ENCODE data around the gene APEH.

Gene APEH

DNA sequence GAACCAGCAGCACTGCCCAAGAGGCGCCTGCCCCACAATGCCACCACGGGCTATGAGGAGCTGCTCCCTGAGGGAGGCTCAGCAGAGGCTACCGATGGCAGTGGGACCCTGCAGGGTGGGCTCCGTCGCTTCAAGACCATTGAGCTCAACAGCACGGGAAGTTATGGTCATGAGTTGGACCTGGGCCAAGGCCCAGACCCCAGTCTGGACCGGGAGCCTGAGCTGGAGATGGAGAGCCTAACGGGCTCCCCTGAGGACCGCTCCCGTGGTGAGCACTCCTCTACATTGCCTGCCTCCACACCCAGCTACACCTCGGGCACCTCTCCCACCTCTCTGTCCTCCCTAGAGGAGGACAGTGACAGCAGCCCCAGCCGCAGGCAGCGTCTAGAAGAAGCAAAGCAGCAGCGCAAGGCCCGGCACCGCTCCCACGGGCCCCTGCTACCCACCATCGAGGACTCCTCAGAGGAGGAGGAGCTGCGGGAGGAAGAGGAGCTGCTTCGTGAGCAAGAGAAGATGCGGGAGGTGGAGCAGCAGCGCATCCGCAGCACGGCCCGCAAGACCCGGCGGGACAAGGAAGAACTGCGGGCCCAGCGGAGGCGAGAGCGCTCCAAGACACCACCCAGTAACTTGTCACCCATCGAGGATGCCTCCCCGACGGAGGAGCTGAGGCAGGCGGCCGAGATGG, 21.8 kb upstream of the APEH start:
- no peak for DNase-seq

DNA sequence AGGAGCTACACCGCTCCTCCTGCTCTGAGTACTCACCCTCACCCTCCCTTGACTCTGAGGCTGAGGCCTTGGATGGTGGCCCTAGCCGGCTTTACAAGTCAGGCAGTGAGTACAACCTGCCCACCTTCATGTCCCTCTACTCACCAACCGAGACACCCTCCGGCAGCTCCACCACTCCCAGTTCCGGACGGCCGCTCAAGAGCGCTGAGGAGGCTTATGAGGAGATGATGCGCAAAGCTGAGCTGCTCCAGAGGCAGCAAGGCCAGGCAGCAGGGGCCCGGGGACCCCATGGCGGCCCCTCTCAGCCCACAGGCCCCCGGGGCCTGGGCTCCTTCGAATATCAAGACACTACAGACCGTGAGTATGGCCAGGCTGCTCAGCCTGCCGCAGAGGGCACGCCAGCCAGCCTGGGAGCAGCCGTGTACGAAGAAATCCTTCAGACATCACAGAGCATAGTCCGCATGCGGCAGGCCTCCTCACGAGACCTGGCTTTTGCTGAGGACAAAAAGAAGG, 21.2 kb upstream of the APEH start:
- DNase-seq = no peak

DNA sequence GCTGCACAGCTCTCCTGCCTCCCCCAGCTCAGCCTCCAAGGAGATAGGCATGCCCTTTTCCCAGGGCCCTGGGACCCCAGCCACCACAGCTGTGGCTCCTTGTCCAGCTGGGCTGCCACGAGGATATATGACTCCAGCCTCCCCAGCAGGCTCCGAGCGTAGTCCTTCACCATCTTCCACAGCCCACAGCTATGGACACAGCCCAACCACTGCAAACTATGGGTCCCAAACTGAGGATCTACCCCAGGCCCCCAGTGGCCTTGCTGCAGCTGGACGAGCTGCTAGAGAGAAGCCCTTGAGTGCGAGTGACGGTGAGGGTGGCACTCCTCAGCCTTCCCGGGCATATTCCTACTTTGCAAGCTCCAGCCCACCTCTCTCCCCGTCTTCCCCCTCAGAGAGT, 20.5 kb upstream of the APEH start:
- no peak for DNase-seq

DNA sequence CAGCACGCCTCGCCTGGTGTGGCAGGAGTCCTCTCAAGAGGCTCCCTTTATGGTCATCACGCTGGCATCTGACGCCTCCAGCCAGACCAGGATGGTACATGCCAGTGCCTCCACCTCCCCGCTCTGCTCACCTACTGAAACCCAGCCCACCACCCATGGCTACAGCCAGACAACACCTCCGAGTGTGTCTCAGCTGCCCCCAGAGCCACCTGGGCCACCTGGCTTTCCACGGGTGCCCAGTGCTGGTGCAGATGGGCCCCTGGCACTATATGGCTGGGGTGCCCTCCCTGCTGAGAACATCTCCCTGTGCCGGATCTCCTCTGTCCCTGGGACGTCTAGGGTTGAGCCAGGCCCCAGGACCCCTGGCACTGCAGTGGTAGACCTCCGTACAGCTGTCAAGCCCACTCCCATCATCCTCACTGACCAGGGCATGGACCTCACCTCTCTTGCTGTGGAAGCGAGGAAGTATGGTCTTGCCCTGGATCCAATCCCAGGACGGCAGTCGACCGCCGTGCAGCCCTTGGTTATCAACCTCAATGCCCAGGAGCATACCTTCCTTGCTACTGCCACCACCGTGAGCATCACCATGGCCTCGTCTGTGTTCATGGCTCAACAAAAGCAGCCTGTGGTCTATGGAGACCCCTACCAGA, 19.9 kb upstream of the APEH start:
- DNase-seq = no peak

DNA sequence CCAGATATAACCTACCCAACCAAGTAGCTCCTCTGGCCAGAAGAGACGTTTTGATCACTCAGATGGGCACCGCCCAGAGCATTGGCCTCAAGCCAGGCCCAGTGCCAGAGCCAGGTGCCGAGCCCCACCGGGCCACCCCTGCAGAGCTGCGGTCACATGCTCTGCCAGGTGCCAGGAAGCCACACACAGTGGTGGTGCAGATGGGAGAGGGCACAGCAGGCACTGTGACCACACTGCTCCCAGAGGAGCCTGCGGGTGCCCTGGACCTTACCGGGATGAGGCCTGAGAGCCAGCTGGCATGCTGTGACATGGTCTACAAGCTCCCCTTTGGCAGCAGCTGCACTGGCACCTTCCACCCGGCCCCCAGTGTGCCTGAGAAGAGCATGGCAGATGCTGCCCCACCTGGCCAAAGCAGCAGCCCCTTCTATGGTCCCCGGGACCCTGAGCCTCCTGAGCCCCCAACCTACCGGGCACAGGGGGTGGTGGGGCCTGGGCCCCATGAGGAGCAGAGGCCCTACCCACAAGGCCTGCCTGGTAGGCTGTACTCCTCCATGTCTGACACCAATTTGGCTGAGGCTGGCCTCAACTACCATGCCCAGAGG, 19.1 kb upstream of the APEH start:
- DNase-seq = no peak

DNA sequence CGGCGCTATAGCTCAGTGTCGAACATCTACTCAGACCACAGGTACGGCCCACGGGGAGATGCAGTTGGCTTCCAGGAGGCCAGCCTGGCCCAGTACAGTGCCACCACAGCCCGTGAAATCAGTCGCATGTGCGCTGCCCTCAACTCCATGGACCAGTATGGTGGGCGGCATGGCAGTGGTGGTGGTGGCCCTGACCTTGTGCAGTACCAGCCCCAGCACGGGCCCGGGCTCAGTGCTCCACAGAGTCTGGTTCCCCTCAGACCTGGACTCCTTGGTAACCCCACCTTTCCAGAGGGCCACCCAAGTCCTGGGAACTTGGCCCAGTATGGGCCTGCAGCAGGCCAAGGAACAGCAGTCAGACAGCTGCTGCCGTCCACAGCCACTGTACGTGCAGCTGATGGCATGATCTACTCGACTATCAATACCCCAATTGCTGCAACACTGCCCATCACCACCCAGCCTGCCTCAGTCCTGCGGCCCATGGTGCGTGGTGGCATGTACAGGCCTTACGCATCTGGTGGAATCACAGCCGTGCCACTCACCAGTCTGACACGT, 18.3 kb upstream of the APEH start:
- no peak for DNase-seq

DNA sequence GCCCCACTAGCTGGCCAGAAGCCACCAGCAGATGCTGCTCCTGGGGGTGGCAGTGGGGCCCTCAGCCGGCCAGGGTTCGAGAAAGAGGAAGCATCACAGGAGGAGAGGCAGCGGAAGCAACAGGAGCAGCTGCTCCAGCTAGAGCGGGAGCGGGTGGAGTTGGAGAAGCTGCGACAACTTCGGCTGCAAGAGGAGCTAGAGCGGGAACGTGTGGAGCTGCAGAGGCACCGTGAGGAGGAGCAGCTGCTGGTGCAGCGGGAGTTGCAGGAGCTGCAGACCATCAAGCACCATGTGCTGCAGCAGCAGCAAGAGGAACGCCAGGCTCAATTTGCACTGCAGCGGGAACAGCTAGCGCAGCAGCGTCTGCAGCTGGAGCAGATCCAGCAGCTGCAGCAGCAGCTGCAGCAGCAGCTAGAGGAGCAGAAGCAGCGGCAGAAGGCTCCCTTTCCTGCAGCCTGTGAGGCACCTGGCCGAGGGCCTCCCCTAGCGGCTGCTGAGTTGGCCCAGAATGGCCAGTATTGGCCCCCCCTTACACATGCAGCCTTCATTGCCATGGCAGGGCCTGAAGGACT, 17.5 kb upstream of the APEH start:
- no peak for DNase-seq

DNA sequence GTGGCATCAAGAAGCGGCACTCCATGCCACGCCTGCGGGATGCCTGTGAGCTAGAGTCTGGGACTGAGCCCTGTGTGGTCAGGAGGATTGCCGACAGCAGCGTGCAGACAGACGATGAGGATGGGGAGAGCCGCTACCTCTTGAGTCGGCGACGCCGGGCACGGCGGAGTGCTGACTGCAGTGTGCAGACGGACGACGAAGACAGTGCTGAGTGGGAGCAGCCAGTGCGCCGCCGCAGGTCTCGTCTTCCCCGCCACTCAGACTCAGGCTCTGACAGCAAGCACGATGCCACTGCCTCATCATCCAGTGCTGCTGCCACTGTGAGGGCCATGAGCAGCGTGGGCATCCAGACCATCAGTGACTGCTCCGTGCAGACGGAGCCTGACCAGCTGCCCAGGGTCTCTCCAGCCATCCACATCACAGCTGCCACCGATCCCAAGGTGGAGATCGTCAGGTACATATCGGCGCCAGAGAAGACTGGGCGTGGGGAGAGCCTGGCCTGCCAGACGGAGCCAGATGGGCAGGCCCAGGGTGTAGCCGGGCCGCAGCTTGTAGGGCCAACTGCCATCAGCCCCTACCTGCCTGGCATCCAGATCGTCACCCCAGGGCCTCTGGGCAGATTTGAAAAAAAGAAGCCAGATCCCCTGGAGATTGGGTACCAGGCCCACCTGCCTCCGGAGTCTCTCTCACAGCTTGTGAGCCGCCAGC, 16.8 kb upstream of the APEH start:
- DNase-seq = no peak

DNA sequence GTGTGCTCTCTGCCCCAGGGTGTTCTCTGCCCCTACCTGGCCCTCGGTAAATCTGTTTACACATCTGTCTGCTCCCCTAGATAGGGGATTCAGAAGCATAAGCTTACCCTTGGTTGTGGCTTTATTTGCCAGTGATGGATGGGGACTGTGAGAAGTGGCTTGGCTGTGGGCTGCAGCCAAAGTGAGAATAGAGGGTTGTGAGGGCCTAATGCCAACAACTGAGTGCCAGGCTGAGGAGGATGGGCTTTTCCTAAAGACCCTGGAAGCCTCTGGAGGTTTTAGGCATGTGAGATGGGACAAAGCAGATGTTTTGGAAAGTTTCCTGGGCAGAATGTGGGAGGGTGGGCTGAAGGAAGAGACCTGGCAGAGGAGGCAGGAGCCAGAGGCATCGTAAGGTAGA, 15.4 kb upstream of the APEH start:
- DNase-seq = no peak

DNA sequence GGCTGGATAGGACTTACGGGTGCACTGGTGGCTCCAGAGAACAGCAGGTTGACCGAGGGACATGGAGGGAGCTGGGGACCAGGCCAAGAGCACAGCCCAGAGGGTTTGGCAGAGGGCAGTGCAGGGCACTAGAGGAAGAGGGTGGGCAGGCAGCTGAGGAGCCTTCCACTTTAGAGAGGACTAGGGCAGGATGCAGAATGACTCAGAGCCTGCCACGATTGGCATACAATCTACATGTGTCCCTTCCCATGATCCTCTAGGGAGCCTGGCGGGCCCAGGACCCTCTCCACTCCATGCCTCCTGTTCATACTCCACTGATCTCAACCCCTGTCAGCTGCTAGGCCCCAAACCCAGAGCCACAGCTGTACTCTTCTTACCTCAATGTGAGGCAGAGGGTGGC, 14.4 kb upstream of the APEH start:
- no peak for DNase-seq

DNA sequence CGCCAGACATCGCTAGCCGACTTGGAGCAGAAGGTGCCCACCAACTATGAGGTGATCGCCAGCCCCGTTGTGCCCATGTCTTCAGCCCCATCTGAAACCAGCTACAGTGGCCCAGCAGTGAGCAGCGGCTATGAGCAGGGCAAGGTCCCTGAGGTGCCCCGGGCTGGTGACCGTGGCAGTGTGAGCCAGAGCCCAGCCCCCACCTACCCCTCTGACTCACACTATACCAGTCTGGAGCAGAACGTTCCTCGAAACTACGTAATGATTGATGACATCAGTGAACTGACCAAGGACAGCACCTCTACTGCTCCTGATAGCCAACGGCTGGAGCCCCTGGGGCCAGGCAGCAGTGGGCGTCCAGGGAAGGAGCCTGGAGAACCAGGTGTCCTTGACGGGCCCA, 12.9 kb upstream of the APEH start:
- DNase-seq = no peak

DNA sequence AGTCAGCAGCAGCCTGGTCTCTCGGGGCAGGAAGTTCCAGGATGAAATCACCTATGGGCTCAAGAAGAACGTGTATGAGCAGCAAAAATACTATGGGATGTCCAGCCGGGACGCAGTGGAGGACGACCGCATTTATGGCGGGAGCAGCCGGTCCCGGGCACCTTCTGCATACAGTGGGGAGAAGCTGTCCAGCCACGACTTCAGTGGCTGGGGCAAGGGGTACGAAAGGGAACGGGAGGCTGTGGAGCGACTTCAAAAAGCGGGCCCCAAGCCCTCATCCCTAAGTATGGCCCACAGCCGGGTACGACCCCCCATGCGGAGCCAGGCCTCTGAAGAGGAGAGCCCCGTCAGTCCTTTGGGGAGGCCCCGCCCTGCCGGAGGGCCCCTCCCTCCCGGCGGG, 12.1 kb upstream of the APEH start:
- DNase-seq = no peak

DNA sequence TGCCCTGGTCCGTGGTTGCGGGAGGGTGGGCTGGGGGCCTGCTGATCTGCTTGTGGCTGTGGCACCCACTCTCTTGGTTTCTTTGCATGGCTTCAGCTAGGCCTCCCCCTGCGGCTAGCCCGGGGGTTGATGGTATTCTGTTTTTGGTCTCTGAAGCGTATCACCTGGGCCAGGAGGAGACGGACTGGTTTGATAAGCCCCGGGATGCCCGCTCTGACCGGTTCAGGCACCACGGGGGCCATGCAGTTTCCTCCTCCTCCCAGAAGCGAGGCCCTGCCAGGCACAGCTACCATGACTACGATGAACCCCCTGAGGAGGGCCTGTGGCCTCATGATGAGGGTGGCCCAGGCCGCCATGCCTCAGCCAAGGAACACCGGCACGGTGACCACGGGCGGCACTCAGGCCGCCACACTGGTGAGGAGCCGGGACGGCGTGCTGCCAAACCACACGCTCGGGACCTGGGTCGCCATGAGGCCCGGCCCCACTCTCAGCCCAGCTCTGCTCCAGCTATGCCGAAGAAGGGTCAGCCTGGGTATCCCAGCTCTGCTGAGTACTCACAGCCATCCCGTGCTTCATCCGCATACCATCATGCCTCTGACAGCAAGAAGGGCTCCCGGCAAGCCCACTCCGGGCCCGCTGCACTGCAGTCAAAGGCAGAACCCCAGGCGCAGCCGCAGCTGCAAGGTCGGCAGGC, 11.3 kb upstream of the APEH start:
- no peak for DNase-seq

DNA sequence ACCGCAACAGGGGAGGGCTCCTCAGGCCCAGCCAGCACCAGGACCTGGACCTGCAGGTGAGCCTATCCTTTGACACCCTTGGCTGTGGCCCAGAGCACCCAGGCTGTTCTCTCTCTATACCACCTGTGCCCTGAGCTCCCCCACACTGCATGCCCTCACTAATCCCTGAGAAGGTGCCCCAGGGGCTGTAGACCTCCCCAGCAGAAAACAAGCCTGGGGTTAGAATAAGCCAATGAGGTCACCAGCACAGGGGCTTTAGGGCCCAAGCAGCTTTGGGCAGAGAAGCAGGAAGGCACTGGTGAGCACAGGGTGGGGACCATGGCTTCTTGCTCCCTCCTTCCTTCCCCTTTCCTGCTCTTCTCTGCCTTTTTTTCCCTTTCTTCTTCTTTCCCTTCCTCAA, 10.3 kb upstream of the APEH start:
- no peak for DNase-seq

DNA sequence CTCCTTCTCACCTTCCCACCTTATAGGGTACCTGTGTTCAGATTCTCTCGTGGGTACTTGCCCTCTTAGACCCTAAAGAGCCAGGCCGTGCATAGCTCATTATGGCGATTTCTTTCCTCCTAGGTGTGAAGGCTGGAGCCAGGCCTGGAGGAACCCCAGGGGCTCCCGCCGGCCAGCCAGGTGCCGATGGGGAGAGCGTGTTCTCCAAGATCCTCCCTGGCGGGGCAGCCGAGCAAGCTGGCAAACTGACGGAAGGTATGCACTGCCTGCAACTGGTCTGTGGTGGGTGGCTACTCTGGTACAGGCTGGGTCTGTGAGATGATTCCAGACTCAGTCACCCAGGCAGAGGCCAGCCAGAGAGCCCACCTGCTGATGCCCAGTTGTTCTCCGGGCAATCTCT, 9.9 kb upstream of the APEH start:
- DNase-seq = no peak

DNA sequence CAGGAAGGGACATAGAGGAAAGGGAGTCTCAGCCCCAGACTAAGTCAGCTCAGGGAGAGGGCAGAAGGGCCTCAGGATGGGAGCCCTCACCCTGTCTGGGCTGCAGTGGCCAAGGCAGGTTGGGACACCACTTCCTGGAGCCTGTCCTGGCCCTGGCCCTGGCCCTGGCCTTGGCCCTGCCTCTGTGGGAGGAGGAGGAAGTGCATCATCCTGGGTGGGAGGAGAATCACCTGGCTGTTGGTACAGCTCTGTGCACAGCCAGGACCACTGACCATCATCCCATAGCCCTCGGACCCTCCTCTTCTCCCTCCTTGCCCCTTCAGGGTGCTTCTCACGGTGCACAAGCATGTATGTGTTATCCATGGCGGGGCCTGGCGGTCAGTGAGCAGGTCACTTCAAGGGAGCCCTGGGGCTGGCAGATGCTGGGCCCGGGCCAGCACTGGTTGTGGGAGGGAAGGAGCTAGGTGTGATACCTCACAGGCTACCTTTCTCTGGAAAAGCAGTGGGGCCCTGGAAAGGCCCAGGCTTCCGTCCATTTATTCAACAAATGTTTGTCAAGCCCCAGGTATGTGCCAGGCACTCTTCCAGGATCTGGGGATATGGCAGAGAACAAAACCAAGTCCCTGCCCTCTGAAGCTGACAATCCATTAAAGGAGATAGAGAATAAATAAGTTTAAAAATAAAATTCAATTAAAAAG, 8.2 kb upstream of the APEH start:
- DNase-seq = no peak

DNA sequence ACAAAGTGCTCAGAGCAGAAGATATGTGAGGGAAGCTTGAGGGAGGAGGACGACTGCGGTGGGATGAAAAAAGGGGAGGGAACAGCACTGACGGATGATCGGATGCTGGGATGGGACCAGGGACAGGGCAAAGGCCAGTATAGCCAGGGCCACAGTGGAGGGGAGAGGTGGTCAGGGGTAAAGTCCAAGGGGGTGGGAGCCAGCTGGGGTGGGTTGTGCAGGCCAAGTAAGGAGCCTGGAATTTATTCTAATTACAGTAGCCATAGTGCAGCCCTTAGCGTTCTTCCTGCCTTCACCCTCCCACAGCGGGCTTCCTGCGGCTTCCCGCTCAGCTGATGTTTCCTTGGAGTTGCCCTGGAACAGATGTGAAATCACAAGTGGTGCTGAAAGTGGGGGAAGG, 7.6 kb upstream of the APEH start:
- DNase-seq = no peak

DNA sequence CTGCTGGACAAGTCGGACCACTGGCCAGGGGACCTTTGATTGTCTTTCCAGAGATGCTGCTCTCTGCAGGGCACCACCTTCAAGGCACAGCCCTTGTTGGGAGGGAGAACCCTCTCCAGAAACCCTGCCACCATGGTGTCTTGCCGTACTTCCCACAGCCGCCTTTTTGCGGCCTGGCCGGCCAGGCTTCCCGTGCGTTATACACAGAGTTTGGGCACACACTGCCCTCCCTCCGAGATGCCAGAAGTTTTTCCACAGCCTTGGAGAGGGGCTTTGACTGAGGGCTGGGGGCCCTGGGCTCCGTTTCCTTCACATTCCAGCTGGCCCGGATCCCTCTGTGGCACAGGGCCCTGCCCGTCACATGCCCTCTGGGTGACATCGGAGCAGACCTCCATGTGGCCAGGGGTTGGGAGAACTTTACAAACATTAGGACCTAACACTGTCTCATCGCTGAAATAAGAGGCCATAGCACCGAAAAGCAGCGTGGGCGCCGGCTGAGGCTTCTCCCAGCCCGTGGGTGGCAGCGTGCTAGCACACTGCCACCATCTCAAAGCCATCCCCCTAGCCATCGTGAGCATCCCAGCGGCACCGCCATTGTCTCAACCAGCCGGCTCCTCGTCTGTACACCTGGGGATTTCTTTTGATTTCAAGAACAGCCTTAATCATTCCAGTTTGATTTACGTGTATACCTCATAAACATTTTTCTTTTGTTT, 6.3 kb upstream of the APEH start:
- no peak for DNase-seq

DNA sequence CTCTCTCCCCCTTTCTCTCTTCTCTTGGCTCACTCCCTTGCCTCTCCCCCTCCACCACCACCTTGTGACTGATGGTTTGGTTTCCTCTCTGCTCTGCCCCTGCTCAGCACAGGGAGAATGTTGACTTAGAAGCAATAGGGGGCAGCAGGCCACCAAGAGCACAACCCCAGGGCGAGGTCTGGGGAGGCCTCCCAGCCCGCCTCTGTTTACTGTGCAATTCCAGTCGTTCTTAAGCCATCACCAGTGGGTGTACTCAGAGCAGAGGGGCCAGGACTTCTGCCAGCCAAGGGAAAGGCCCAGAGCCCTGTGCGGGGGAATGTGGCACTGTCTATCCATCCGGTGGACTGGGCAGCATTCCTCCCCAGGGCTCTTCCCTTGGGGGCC, 5.7 kb upstream of the APEH start:
- DNase-seq = no peak

DNA sequence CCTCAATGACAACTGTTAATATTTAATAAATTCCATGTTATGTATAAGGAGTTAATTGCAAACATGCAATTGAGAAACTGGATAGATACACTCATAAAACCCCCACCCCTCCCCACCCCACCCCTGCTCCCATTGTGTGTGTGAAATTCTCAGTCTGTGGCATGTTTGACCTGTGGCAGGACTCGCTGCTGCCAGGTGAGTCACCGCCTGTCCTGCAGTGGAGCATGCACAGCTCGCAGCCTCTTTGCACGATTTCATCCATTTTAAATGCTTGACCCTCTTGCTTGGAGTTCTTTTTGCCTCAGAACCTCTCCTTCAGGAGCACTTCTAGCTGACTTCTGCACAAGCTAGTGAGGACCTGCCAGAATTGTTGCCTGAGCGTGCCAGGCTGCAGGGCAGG, 5.3 kb upstream of the APEH start:
- no peak for DNase-seq

DNA sequence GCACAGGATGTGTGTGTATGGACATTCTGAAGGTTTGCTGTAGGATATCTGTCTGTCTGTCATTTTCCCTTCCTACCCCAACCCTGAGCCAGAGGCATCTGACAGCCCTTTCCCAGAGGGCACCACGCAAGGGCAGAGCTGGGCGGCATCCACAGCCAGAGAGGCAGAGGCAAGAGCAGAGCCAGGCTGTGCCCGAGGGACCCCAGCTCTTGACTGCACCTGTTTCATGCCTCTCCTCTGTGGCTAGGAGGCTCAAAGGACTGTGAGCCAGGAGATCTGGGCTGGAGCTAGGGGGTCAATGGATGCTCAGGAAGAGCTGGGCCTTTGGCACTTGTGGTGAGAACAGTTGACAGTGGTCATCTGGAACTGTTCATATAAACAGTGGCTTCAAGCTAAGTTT, 4.8 kb upstream of the APEH start:
- no peak for DNase-seq
